ENCODE results near the gene DNAI2.

- TF ChIP-seq PBX3 (IDR thresholded peaks at IDR 0.05) (no peak), RFX5 (IDR thresholded peaks at IDR 0.05) (no peak), CTCF (IDR thresholded peaks at IDR 0.05) (no peak), CHD4 (IDR thresholded peaks at IDR 0.05; ENCODE audit: borderline replicate concordance) (no peak), PHF8 (IDR thresholded peaks at IDR 0.05; ENCODE audit: borderline replicate concordance, low read depth) (no peak), EP300 (IDR thresholded peaks at IDR 0.05) (no peak), CHD2 (IDR thresholded peaks at IDR 0.05; ENCODE audit: low read length, partially characterized antibody) (no peak), TP53 (CRISPR knock-in tag; IDR thresholded peaks at IDR 0.05) (no peak), E2F6 (IDR thresholded peaks at IDR 0.05; ENCODE audit: borderline replicate concordance, low read depth) (no peak), REST (IDR thresholded peaks at IDR 0.05) (no peak), MAFK (IDR thresholded peaks at IDR 0.05; ENCODE audit: partially characterized antibody) (no peak), MAZ (IDR thresholded peaks at IDR 0.05; ENCODE audit: borderline replicate concordance, low read depth, low read length) (no peak), BHLHE40 (IDR thresholded peaks at IDR 0.05; ENCODE audit: low read depth, low read length) (no peak), POLR2A (IDR thresholded peaks at IDR 0.05; ENCODE audit: low read length) (no peak)
These were observed 47.8 kb upstream of the DNAI2 start for GRCh38 chr17:74226252-74226651.
